ENCODE measurements around the gene CSRP1.

Gene CSRP1

GRCh38 chr1:201504799-201505502, 2.0 kb downstream of the CSRP1 start:
- TF ChIP-seq JUND (IDR thresholded peaks at IDR 0.05; ENCODE audit: low read depth): no peak
- in situ Hi-C loops (cut with HindIII; ENCODE audit: low pct_unique_long_range_greater_than_20kb, low sequenced_read_pairs): no loop called here

GRCh38 chr1:201504179-201504631, 2.7 kb downstream of the CSRP1 start:
- no peak for TF ChIP-seq JUND (IDR thresholded peaks at IDR 0.05; ENCODE audit: low read depth)
- no peak for DNase-seq (ENCODE audit: low read depth in 1 of 2, low spot score in 1 of 2)
- in situ Hi-C loops (cut with HindIII; ENCODE audit: low pct_unique_long_range_greater_than_20kb, low sequenced_read_pairs): no loop called here

More at GRCh38 chr1:201504799-201505502, 2.0 kb downstream of the CSRP1 start:
- DNase-seq (ENCODE audit: low read depth in 1 of 2, low spot score in 1 of 2): peak in 1 of 2 experiments; percentile 15

- no peak; the same call in 1 of the 2 replicates for TF ChIP-seq JUND (IDR thresholded peaks at IDR 0.05; ENCODE audit: low read depth)
- DNase-seq (ENCODE audit: low read depth in 1 of 2, low spot score in 1 of 2): peak; percentile 60 to 90
- in situ Hi-C loops (cut with HindIII; ENCODE audit: low pct_unique_long_range_greater_than_20kb, low sequenced_read_pairs): no loop called here
These were observed 3.3 kb downstream of the CSRP1 start for GRCh38 chr1:201503397-201504176.

- in situ Hi-C loops (cut with HindIII; ENCODE audit: low pct_unique_long_range_greater_than_20kb, low sequenced_read_pairs): no loop called here
- no peak for TF ChIP-seq JUND (IDR thresholded peaks at IDR 0.05; ENCODE audit: low read depth)
These were observed 4.4 kb downstream of the CSRP1 start for GRCh38 chr1:201502511-201502857.

GRCh38 chr1:201501812-201502510, 5.0 kb downstream of the CSRP1 start:
- in situ Hi-C loops (cut with HindIII; ENCODE audit: low pct_unique_long_range_greater_than_20kb, low sequenced_read_pairs): no loop called here
- peak in 1 of 2 experiments; percentile 25 for DNase-seq (ENCODE audit: low read depth in 1 of 2, low spot score in 1 of 2)
- TF ChIP-seq JUND (IDR thresholded peaks at IDR 0.05; ENCODE audit: low read depth): no peak

More at GRCh38 chr1:201502511-201502857, 4.4 kb downstream of the CSRP1 start:
- DNase-seq (ENCODE audit: low read depth in 1 of 2, low spot score in 1 of 2): no peak

- in situ Hi-C loops (cut with HindIII; ENCODE audit: low pct_unique_long_range_greater_than_20kb, low sequenced_read_pairs): no loop called here
- DNase-seq (ENCODE audit: low read depth in 1 of 2, low spot score in 1 of 2): no peak
These were observed 5.8 kb downstream of the CSRP1 start for GRCh38 chr1:201501144-201501543.

GRCh38 chr1:201500670-201501120, 6.2 kb downstream of the CSRP1 start:
- in situ Hi-C loops (cut with HindIII; ENCODE audit: low pct_unique_long_range_greater_than_20kb, low sequenced_read_pairs): no loop called here
- DNase-seq (ENCODE audit: low read depth in 1 of 2, low spot score in 1 of 2): peak in 1 of 2 experiments; percentile 72
- no peak for TF ChIP-seq JUND (IDR thresholded peaks at IDR 0.05; ENCODE audit: low read depth)

More at GRCh38 chr1:201501144-201501543, 5.8 kb downstream of the CSRP1 start:
- no peak for TF ChIP-seq JUND (IDR thresholded peaks at IDR 0.05; ENCODE audit: low read depth)

GRCh38 chr1:201499795-201500669, 6.9 kb downstream of the CSRP1 start:
- in situ Hi-C loops (cut with HindIII; ENCODE audit: low pct_unique_long_range_greater_than_20kb, low sequenced_read_pairs): no loop called here
- no peak for DNase-seq (ENCODE audit: low read depth in 1 of 2, low spot score in 1 of 2)
- no peak for TF ChIP-seq JUND (IDR thresholded peaks at IDR 0.05; ENCODE audit: low read depth)

GRCh38 chr1:201499191-201499590, 7.7 kb downstream of the CSRP1 start:
- TF ChIP-seq JUND (IDR thresholded peaks at IDR 0.05; ENCODE audit: low read depth): no peak
- in situ Hi-C loops (cut with HindIII; ENCODE audit: low pct_unique_long_range_greater_than_20kb, low sequenced_read_pairs): no loop called here
- no peak for DNase-seq (ENCODE audit: low read depth in 1 of 2, low spot score in 1 of 2)

GRCh38 chr1:201498621-201499020, 8.3 kb downstream of the CSRP1 start:
- DNase-seq (ENCODE audit: low read depth in 1 of 2, low spot score in 1 of 2): no peak
- in situ Hi-C loops (cut with HindIII; ENCODE audit: low pct_unique_long_range_greater_than_20kb, low sequenced_read_pairs): no loop called here
- no peak for TF ChIP-seq JUND (IDR thresholded peaks at IDR 0.05; ENCODE audit: low read depth)

GRCh38 chr1:201497935-201498509, 8.9 kb downstream of the CSRP1 start:
- no peak for TF ChIP-seq JUND (IDR thresholded peaks at IDR 0.05; ENCODE audit: low read depth)
- in situ Hi-C loops (cut with HindIII; ENCODE audit: low pct_unique_long_range_greater_than_20kb, low sequenced_read_pairs): no loop called here
- DNase-seq (ENCODE audit: low read depth in 1 of 2, low spot score in 1 of 2): no peak

Measured in T47D (cell line).